Measurements from ENCODE around the gene LTA. TPM values are rescaled to one million over a fixed set of nuclear protein-coding genes. Genes with fewer than 3 reads are reported as not detected.

Gene LTA
- total and polyA plus RNA-seq, 2 experiments from 2014 or later, result not detected

DNA sequence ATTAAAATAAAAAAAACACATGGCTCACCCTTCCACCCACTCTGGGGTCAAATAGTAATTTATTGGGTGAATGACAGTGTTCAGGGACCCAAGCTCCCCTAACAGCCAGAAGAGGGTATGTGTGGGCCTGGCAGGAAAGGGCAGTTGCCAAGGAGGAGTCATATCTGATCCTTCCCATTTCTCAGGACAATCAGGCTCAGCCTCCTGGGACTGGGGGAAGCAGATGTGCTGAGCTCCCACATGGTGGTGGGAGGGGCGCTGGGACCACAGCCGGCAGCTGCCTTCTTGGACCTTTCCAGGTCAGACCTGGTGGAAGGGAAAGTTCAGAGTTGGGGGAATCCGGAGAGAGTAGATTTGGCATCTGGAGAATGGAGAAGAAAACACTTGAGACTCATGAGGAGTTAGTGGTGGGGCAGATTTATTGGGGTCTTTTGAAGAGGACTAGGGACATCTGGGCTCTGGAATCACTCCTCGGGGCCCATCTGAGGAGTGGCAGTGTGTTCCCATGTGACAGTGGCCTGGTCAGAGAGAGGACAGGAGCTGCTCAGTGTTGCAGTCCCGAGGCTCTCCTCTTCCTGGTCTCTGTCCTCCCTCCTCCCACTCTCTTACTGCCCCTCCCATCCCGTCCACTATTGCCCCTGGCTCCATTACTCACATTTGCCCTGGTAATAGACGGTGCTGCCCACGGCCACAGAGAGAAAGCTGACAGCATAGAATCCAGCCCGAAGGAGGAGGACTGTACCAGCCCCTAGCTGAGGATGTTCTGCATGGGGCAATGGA, 17.0 kb downstream of the LTA start:
- Histone ChIP-seq H3K79me2 (replicated peaks; ENCODE audit: insufficient read depth) (no peaks in the 10 kb centered on the region), H3K36me3 (ENCODE audit: insufficient read depth) (no peaks in the 10 kb centered on the region), H2AFZ (peak overlapping the region; percentile 43; the same call in 1 of the 2 replicates), H3F3A (replicated peaks; ENCODE audit: low read depth) (no peaks in the 10 kb centered on the region), H3K27ac (ENCODE audit: low read depth) (no peak overlapping the region), H3K4me3 (no peak overlapping the region), H3K4me1 (ENCODE audit: insufficient read depth) (no peaks in the 10 kb centered on the region), H3K9me2 (ENCODE audit: insufficient read depth) (no peaks in the 10 kb centered on the region), H3K27me3 (ENCODE audit: insufficient read depth) (no peaks in the 10 kb centered on the region), H4K20me1 (replicated peaks; ENCODE audit: insufficient read depth) (no peaks in the 10 kb centered on the region), H3K4me2 (no peak overlapping the region)
- Mint-ChIP-seq H3K27ac (no peak overlapping the region), H3K4me1 (peaks cover 6% of the 10 kb centered on the region; the same call in 2 of the 3 replicates), H3K27me3 (ENCODE audit: insufficient read depth, low read depth, poor library complexity) (peaks cover 10% of the 10 kb centered on the region), H3K9me3 (no peaks in the 10 kb centered on the region), H3K4me3 (no peak overlapping the region), H3K36me3 (ENCODE audit: low read depth) (no peaks in the 10 kb centered on the region; the same call in 2 of the 3 replicates)
- TF ChIP-seq, protein P1, sequence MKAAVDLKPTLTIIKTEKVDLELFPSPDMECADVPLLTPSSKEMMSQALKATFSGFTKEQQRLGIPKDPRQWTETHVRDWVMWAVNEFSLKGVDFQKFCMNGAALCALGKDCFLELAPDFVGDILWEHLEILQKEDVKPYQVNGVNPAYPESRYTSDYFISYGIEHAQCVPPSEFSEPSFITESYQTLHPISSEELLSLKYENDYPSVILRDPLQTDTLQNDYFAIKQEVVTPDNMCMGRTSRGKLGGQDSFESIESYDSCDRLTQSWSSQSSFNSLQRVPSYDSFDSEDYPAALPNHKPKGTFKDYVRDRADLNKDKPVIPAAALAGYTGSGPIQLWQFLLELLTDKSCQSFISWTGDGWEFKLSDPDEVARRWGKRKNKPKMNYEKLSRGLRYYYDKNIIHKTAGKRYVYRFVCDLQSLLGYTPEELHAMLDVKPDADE (IDR thresholded peaks at IDR 0.05), result no peak
- TF ChIP-seq EZH2 (IDR thresholded peaks at IDR 0.05; ENCODE audit: low read depth, unreplicated experiment), result no peak
- TF ChIP-seq, protein P2, sequence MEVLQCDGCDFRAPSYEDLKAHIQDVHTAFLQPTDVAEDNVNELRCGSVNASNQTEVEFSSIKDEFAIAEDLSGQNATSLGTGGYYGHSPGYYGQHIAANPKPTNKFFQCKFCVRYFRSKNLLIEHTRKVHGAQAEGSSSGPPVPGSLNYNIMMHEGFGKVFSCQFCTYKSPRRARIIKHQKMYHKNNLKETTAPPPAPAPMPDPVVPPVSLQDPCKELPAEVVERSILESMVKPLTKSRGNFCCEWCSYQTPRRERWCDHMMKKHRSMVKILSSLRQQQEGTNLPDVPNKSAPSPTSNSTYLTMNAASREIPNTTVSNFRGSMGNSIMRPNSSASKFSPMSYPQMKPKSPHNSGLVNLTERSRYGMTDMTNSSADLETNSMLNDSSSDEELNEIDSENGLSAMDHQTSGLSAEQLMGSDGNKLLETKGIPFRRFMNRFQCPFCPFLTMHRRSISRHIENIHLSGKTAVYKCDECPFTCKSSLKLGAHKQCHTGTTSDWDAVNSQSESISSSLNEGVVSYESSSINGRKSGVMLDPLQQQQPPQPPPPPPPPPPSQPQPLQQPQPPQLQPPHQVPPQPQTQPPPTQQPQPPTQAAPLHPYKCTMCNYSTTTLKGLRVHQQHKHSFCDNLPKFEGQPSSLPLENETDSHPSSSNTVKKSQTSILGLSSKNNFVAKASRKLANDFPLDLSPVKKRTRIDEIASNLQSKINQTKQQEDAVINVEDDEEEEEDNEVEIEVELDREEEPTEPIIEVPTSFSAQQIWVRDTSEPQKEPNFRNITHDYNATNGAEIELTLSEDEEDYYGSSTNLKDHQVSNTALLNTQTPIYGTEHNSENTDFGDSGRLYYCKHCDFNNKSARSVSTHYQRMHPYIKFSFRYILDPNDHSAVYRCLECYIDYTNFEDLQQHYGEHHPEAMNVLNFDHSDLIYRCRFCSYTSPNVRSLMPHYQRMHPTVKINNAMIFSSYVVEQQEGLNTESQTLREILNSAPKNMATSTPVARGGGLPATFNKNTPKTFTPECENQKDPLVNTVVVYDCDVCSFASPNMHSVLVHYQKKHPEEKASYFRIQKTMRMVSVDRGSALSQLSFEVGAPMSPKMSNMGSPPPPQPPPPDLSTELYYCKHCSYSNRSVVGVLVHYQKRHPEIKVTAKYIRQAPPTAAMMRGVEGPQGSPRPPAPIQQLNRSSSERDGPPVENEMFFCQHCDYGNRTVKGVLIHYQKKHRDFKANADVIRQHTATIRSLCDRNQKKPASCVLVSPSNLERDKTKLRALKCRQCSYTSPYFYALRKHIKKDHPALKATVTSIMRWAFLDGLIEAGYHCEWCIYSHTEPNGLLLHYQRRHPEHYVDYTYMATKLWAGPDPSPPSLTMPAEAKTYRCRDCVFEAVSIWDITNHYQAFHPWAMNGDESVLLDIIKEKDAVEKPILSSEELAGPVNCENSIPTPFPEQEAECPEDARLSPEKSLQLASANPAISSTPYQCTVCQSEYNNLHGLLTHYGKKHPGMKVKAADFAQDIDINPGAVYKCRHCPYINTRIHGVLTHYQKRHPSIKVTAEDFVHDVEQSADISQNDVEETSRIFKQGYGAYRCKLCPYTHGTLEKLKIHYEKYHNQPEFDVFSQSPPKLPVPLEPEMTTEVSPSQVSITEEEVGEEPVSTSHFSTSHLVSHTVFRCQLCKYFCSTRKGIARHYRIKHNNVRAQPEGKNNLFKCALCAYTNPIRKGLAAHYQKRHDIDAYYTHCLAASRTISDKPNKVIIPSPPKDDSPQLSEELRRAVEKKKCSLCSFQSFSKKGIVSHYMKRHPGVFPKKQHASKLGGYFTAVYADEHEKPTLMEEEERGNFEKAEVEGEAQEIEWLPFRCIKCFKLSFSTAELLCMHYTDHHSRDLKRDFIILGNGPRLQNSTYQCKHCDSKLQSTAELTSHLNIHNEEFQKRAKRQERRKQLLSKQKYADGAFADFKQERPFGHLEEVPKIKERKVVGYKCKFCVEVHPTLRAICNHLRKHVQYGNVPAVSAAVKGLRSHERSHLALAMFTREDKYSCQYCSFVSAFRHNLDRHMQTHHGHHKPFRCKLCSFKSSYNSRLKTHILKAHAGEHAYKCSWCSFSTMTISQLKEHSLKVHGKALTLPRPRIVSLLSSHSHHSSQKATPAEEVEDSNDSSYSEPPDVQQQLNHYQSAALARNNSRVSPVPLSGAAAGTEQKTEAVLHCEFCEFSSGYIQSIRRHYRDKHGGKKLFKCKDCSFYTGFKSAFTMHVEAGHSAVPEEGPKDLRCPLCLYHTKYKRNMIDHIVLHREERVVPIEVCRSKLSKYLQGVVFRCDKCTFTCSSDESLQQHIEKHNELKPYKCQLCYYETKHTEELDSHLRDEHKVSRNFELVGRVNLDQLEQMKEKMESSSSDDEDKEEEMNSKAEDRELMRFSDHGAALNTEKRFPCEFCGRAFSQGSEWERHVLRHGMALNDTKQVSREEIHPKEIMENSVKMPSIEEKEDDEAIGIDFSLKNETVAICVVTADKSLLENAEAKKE (CRISPR knock-in tag; IDR thresholded peaks at IDR 0.05), result no peak
- TF ChIP-seq, protein P3, sequence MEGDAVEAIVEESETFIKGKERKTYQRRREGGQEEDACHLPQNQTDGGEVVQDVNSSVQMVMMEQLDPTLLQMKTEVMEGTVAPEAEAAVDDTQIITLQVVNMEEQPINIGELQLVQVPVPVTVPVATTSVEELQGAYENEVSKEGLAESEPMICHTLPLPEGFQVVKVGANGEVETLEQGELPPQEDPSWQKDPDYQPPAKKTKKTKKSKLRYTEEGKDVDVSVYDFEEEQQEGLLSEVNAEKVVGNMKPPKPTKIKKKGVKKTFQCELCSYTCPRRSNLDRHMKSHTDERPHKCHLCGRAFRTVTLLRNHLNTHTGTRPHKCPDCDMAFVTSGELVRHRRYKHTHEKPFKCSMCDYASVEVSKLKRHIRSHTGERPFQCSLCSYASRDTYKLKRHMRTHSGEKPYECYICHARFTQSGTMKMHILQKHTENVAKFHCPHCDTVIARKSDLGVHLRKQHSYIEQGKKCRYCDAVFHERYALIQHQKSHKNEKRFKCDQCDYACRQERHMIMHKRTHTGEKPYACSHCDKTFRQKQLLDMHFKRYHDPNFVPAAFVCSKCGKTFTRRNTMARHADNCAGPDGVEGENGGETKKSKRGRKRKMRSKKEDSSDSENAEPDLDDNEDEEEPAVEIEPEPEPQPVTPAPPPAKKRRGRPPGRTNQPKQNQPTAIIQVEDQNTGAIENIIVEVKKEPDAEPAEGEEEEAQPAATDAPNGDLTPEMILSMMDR (conservative IDR thresholded peaks at IDR 0.05; ENCODE audit: low read depth in 2 of 2), result no peak
- TF ChIP-seq EZH2phosphoT487 (IDR thresholded peaks at IDR 0.05; ENCODE audit: unreplicated experiment), result no peak
- TF ChIP-seq CREB1 (CRISPR knock-in tag; IDR thresholded peaks at IDR 0.05; ENCODE audit: low read depth), result no peak
- no peak for TF ChIP-seq ZNF114 (CRISPR knock-in tag; IDR thresholded peaks at IDR 0.05)
- TF ChIP-seq NANOG (IDR thresholded peaks at IDR 0.05; ENCODE audit: borderline replicate concordance), result no peak
- TF ChIP-seq, protein P4, sequence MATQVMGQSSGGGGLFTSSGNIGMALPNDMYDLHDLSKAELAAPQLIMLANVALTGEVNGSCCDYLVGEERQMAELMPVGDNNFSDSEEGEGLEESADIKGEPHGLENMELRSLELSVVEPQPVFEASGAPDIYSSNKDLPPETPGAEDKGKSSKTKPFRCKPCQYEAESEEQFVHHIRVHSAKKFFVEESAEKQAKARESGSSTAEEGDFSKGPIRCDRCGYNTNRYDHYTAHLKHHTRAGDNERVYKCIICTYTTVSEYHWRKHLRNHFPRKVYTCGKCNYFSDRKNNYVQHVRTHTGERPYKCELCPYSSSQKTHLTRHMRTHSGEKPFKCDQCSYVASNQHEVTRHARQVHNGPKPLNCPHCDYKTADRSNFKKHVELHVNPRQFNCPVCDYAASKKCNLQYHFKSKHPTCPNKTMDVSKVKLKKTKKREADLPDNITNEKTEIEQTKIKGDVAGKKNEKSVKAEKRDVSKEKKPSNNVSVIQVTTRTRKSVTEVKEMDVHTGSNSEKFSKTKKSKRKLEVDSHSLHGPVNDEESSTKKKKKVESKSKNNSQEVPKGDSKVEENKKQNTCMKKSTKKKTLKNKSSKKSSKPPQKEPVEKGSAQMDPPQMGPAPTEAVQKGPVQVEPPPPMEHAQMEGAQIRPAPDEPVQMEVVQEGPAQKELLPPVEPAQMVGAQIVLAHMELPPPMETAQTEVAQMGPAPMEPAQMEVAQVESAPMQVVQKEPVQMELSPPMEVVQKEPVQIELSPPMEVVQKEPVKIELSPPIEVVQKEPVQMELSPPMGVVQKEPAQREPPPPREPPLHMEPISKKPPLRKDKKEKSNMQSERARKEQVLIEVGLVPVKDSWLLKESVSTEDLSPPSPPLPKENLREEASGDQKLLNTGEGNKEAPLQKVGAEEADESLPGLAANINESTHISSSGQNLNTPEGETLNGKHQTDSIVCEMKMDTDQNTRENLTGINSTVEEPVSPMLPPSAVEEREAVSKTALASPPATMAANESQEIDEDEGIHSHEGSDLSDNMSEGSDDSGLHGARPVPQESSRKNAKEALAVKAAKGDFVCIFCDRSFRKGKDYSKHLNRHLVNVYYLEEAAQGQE (IDR thresholded peaks at IDR 0.05; ENCODE audit: unreplicated experiment), result no peak
- no peak for TF ChIP-seq ZNF331 (CRISPR knock-in tag; IDR thresholded peaks at IDR 0.05; ENCODE audit: low read depth)
- TF ChIP-seq STAT1 (IDR thresholded peaks at IDR 0.05; ENCODE audit: unreplicated experiment), result no peak
- ATAC-seq (no peak), DNase-seq (ENCODE audit: low spot score) (no peak)

All from GM23338 (cell line).